WTC11 (cell line): ENCODE data around the gene BRAF.

Experiments
- ATF6 ChIP-seq: sonication (generic); formaldehyde crosslinking; IDR thresholded peaks from 2 replicates; pipeline ENCODE4 v1.8.1; 2023; ENCODE audit warnings: mild to moderate bottlenecking, missing genetic modification reagents
- CREM ChIP-seq: sonication (generic); formaldehyde crosslinking; IDR thresholded peaks from 2 replicates; pipeline ENCODE4 v1.8.1; 2022; ENCODE audit warnings: mild to moderate bottlenecking, missing genetic modification reagents, moderate library complexity
- CTCF ChIP-seq: fragments of 200-600 bp; IDR thresholded peaks from 2 replicates; pipeline ENCODE4 v1.8.0; 2022; ENCODE audit warnings: antibody characterized with exemption
- SMAD3 ChIP-seq: sonication (generic); formaldehyde crosslinking; IDR thresholded peaks from 2 replicates; pipeline ENCODE4 v1.8.0; 2022; ENCODE audit warnings: missing genetic modification reagents, mild to moderate bottlenecking, borderline replicate concordance

GRCh38 chr7:140902303-140902953 is 22.3 kb downstream of the BRAF start:
- no peak for TF ChIP-seq SMAD3 (CRISPR knock-in tag)
- TF ChIP-seq CTCF = no peak
- TF ChIP-seq ATF6 (CRISPR knock-in tag) = no peak
- no peak for TF ChIP-seq CREM (CRISPR knock-in tag)
